Daoy (cell line): ENCODE results near the gene VPS36. TPM values are rescaled to one million over a fixed set of nuclear protein-coding genes. Genes with fewer than 3 reads are reported as not detected.
A peak's percentile ranks its signal among the peaks of the same experiment; 100 is the strongest.

Source experiments
- DNase-seq: peaks from one replicate; pipeline ENCODE4 v3.0.0-alpha.2; 2015; ENCODE audit warnings: low read depth
- total RNA-seq: library from RNA; depleted of rRNA; stranded (reverse); fragments of >200 nt; shearing (Covaris generic); gene quantifications from 2 replicates; pipeline ENCODE4 v1.2.3, GENCODE V29; 2014; rRNA removed

The VPS36 gene
- total RNA-seq, 1 experiment from 2014 or later: 21.3 TPM

- DNase-seq: no peak
Measured at GRCh38 chr13:52377898-52378297, 72.5 kb downstream of the VPS36 start.

GRCh38 chr13:52374873-52375411 lies 75.5 kb downstream of the VPS36 start:
- DNase-seq: no peak

GRCh38 chr13:52374389-52374788 lies 76.0 kb downstream of the VPS36 start:
- DNase-seq: no peak

GRCh38 chr13:52373277-52373676 lies 77.2 kb downstream of the VPS36 start:
- DNase-seq: peak; percentile 7

GRCh38 chr13:52371736-52372247 lies 78.6 kb downstream of the VPS36 start:
- DNase-seq: peak; percentile 66

- no peak for DNase-seq
Measured at GRCh38 chr13:52366291-52366690, 84.1 kb downstream of the VPS36 start.

Other genes starting within 250 kb of the VPS36 start
- gene THSD1, start 44.5 kb downstream of the VPS36 start, total RNA-seq: 2.7 and 4.0 TPM in 2 replicates
- gene CKAP2, start 4.8 kb upstream of the VPS36 start, total RNA-seq: 50.0 and 58.6 TPM in 2 replicates
- 1.0 and 4.6 TPM in 2 replicates for gene HNRNPA1L2, start 191.8 kb upstream of the VPS36 start, total RNA-seq
- 64.2 and 69.2 TPM in 2 replicates for gene SUGT1, start 202.2 kb upstream of the VPS36 start, total RNA-seq